HUES6 (cell line): Measurements from ENCODE around the gene ILK.

Experiments
- H3K27ac ChIP-seq: 2 replicates; pipeline ENCODE4 v1.7.0; 2013; ENCODE audit warnings: low read depth, mild to moderate bottlenecking, low read length, inconsistent platforms
- H3K27me3 ChIP-seq: 2 replicates; pipeline ENCODE4 v1.6.1; 2013; ENCODE audit warnings: low read length; ENCODE audit not compliant: control insufficient read depth, insufficient read depth
- H3K36me3 ChIP-seq: 2 replicates; pipeline ENCODE4 v1.6.1; 2013; ENCODE audit warnings: low read length; ENCODE audit not compliant: control insufficient read depth, insufficient read depth
- H3K4me1 ChIP-seq: 2 replicates; pipeline ENCODE4 v1.6.1; 2013; ENCODE audit warnings: low read length; ENCODE audit not compliant: control insufficient read depth, insufficient read depth
- H3K4me3 ChIP-seq: 2 replicates; pipeline ENCODE4 v1.5.1; 2013; ENCODE audit warnings: low read depth, low read length
- H3K9ac ChIP-seq: one replicate; pipeline ENCODE4 v1.6.1; 2013; ENCODE audit warnings: mild to moderate bottlenecking, low read length
- H3K9me3 ChIP-seq: 2 replicates; pipeline ENCODE4 v1.6.1; 2013; ENCODE audit warnings: low read depth, low read length; ENCODE audit not compliant: control insufficient read depth, insufficient read depth

Gene ILK

DNA sequence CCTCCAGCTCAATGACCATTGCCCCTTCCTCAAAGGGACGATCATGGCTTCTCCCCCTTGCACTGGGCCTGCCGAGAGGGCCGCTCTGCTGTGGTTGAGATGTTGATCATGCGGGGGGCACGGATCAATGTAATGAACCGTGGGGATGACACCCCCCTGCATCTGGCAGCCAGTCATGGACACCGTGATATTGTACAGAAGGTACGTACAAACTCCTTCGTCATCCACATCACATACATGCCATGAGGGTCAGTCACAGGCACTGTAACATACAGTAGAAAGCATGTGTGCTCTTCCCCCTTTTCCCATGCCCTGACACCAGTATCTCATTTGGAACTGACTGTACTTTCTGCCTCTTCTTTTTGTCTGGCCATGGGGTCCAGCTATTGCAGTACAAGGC, 4.4 kb downstream of the ILK start:
- Histone ChIP-seq H3K27me3 (no peaks in the 10 kb centered on the region), H3K4me1 (peaks cover 24% of the 10 kb centered on the region), H3K36me3 (peaks cover 41% of the 10 kb centered on the region), H3K4me3 (no peak overlapping the region), H3K9ac (no peak overlapping the region), H3K27ac (no peak overlapping the region), H3K9me3 (no peaks in the 10 kb centered on the region)

DNA sequence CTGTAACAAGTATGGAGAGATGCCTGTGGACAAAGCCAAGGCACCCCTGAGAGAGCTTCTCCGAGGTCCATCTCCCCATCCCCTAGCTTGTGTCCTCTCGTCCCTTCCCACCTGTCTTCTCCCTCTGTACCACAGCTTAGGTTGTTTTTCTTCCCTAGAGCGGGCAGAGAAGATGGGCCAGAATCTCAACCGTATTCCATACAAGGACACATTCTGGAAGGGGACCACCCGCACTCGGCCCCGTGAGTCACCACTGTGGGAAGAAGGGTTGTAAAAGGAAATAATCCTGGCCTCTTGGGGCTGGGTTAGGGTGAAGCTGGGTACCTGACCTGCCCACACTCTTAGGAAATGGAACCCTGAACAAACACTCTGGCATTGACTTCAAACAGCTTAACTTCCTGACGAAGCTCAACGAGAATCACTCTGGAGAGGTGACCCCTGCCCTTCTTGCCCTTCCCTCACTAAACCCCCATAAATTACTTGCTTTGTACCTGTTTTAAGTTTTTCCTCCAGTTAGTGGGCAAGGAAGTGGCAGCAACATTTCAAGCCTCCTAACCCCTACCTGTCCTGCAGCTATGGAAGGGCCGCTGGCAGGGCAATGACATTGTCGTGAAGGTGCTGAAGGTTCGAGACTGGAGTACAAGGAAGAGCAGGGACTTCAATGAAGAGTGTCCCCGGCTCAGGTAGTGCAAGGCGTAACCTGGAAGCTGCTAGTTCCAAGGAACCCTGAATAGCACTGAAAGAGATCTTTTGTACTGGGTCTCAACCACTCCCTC, 5.3 kb downstream of the ILK start:
- no peak overlapping the region for H3K27ac ChIP-seq
- H3K4me3 ChIP-seq, result no peak overlapping the region
- peaks cover 29% of the 10 kb centered on the region for H3K4me1 ChIP-seq
- no peaks in the 10 kb centered on the region for H3K9me3 ChIP-seq
- H3K9ac ChIP-seq, result no peak overlapping the region
- no peaks in the 10 kb centered on the region for H3K27me3 ChIP-seq
- H3K36me3 ChIP-seq, result peaks cover 41% of the 10 kb centered on the region

DNA sequence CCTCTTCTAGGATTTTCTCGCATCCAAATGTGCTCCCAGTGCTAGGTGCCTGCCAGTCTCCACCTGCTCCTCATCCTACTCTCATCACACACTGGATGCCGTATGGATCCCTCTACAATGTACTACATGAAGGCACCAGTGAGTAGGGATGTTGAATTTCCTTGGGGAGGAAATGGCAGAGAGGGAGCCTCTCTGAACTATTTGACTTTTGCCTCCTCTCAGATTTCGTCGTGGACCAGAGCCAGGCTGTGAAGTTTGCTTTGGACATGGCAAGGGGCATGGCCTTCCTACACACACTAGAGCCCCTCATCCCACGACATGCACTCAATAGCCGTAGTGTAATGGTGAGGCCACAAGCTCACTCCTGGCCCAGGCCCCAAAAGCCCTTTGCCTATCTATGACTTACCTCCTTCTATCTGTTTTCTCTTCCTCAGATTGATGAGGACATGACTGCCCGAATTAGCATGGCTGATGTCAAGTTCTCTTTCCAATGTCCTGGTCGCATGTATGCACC, 6.0 kb downstream of the ILK start:
- no peaks in the 10 kb centered on the region for H3K9me3 ChIP-seq
- no peak overlapping the region for H3K4me3 ChIP-seq
- no peak overlapping the region for H3K9ac ChIP-seq
- H3K4me1 ChIP-seq, result peaks cover 29% of the 10 kb centered on the region
- no peaks in the 10 kb centered on the region for H3K27me3 ChIP-seq
- H3K36me3 ChIP-seq, result peaks cover 41% of the 10 kb centered on the region
- H3K27ac ChIP-seq, result no peak overlapping the region

DNA sequence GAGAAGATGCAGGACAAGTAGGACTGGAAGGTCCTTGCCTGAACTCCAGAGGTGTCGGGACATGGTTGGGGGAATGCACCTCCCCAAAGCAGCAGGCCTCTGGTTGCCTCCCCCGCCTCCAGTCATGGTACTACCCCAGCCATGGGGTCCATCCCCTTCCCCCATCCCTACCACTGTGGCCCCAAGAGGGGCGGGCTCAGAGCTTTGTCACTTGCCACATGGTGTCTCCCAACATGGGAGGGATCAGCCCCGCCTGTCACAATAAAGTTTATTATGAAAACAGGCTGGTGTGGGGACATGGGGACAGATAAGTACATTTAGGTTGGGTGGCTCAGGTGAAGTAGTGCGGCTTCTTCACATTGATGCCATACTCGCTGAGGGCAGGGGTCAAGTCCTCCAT, 7.0 kb downstream of the ILK start:
- peaks cover 49% of the 10 kb centered on the region for H3K36me3 ChIP-seq
- no peaks in the 10 kb centered on the region for H3K9me3 ChIP-seq
- H3K27me3 ChIP-seq, result no peaks in the 10 kb centered on the region
- peaks cover 21% of the 10 kb centered on the region for H3K4me1 ChIP-seq
- 0 out of 2 replicates have a peak overlapping the region, but pooled peaks have one; percentile 84 for H3K4me3 ChIP-seq
- no peak overlapping the region for H3K9ac ChIP-seq
- no peak overlapping the region for H3K27ac ChIP-seq

DNA sequence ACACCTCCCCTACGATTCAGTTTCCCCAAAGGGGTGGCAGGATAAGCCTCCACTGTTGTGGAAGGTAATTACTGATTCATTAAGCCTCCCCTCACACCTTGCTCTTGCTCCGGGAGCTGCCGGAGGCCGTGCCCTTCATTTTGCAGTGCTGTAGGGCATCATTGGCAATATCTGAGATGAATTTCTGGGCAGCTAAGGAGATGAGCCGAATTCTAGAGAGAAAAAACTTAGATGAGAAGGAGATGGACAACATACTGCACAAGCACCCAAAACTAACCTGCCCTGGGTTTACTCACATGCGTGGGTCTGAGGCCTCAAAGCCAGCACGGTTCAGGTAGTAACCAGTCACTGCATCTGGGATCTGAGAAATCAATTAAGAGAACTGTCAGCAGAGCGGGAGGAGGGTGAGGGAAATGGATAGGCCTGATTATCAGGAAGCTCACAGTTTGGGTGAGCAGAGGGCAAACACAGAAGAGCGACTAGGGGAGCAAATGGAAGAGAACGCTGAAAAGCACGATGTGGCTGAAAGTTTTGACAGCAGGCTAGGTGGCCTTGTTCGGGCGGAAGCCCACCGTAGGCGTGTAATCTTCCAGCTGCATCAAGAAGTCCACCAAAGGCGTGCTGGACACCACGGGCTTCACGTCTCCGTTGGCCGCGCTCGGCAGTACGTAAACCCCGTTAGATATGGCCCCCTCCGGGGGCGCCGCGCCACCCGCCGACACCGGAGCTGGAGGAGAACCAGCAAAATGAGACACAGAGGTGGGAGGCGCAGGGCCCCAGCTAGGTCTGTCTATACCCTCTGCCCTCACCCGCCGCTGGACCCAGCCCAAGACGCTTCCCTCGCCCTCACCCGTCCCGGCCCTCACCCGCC, 7.8 kb downstream of the ILK start:
- H3K27ac ChIP-seq, result peak overlapping the region; percentile 59; the same call in 1 of the 2 replicates
- peaks cover 56% of the 10 kb centered on the region for H3K36me3 ChIP-seq
- H3K9me3 ChIP-seq, result no peaks in the 10 kb centered on the region
- H3K27me3 ChIP-seq, result no peaks in the 10 kb centered on the region
- peak overlapping the region; percentile 84 for H3K4me3 ChIP-seq
- peak overlapping the region; percentile 84 for H3K9ac ChIP-seq
- H3K4me1 ChIP-seq, result peaks cover 19% of the 10 kb centered on the region

DNA sequence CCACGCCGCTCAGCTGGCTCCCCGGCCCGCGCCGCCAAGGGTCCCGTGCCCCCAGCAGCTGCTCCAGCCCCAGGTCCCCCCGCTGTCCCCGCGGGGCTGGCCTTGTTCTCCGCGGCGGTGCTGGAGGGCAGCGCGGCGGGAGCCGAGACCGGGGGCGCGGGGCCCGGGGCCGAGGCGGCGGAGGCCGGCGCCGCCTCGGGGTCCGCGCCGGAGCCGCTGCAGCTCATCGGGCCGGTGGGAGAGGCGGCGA, 8.3 kb downstream of the ILK start:
- Histone ChIP-seq H3K36me3 (peaks cover 56% of the 10 kb centered on the region), H3K27ac (peak overlapping the region; percentile 59; the same call in 1 of the 2 replicates), H3K9ac (peak overlapping the region; percentile 84), H3K4me3 (peak overlapping the region; percentile 84), H3K27me3 (no peaks in the 10 kb centered on the region), H3K9me3 (no peaks in the 10 kb centered on the region), H3K4me1 (peaks cover 14% of the 10 kb centered on the region)

DNA sequence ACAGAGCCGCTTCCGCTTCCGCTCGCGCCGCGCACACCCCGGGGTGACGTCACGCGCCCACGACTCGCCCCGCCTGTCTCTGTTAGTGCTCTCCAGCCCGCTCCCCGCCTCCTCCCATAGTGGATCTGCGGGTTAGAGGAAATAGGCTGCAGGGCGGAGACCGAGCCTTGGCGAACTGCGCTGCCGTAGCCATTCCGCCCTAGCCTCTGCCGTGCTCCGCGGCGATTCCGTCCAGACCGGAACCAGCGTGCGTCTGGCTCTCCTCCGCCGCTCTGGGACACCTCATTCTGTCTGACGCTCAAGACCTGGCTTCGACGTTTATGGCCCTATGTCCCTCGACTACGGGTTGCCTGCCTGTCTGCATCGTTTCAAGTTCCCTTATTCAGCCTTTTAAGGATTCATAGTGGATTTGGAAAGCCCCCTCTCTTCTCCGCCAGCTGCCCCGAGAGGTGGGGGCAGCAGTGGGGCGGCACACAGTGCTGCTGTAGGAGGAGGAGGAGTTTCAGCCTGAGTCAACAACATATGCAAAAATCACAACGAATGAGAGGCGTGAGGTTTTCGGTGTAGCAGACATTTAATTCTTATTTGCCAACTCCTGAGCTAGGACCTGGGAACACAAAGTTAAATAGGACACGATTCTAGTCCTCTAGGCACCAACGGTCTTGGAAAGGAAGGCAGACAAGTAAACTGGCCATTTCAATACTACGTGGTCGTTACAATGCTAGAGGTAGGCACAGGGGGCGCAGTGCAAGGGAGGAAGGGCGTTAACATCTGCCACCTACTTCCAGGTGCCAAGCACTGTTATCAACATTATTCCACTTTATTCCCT, 8.9 kb downstream of the ILK start, which contains the start of gene TAF10:
TSS of gene TAF10 (minus strand) at position 4 of the 829 bp plus-strand sequence. CDS start 27 bp downstream, outside the sequence.
- peaks cover 10% of the 10 kb centered on the region for H3K4me1 ChIP-seq
- peak within 1 kb of the TSS; percentile 84 for H3K4me3 ChIP-seq
- H3K9me3 ChIP-seq, result no peaks in the 10 kb centered on the region
- peak within 1 kb of the TSS; percentile 84 for H3K9ac ChIP-seq
- H3K27me3 ChIP-seq, result no peaks in the 10 kb centered on the region
- peak within 1 kb of the TSS; percentile 87 for H3K27ac ChIP-seq
- H3K36me3 ChIP-seq, result peaks cover 56% of the 10 kb centered on the region

DNA sequence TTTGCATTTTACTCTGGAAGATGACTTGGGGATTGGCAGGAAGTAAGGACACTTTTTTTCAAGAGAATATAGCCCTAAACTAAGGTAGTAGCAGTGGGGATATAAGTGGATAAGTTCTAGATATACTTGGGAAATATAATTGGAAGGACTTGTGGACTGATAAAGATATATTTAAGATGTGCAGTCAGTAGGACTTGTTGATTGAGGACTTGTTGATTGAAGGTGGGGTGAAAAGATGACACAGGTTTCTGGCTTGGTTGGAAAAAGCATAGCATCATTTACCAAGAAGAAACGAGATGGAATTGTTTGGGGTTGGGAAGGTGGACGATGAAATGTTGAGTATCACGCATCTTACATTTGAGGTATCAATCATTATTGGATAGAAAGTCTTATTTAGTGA, 9.9 kb downstream of the ILK start:
- Histone ChIP-seq H3K9ac (no peak overlapping the region), H3K9me3 (no peaks in the 10 kb centered on the region), H3K27ac (no peak overlapping the region), H3K4me1 (peaks cover 11% of the 10 kb centered on the region; the same call in 1 of the 2 replicates), H3K4me3 (no peak overlapping the region), H3K27me3 (no peaks in the 10 kb centered on the region), H3K36me3 (peaks cover 45% of the 10 kb centered on the region)

DNA sequence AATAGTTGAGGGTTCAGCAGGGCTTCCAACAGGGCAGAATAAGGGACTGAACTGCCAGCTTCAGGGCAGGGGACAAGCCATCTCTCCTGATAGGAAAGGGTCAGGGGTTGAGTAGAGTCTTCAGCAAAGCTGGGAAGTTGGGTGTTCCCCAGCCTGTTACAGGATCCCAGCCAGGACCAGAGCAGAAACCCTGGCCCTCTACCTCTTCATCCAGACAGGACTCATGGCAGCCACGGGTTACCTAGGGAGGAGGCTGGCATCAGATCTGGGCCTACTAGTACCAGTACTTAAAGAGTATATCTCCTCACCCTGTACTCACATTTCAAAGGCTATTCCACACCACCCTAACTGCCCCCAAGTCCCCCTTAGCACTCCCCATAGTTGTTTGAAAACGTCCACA, 10.9 kb downstream of the ILK start:
- no peak overlapping the region for H3K4me3 ChIP-seq
- peaks cover 36% of the 10 kb centered on the region for H3K36me3 ChIP-seq
- no peaks in the 10 kb centered on the region for H3K9me3 ChIP-seq
- H3K27me3 ChIP-seq, result no peaks in the 10 kb centered on the region
- H3K9ac ChIP-seq, result no peak overlapping the region
- no peak overlapping the region for H3K27ac ChIP-seq
- peaks cover 15% of the 10 kb centered on the region for H3K4me1 ChIP-seq

DNA sequence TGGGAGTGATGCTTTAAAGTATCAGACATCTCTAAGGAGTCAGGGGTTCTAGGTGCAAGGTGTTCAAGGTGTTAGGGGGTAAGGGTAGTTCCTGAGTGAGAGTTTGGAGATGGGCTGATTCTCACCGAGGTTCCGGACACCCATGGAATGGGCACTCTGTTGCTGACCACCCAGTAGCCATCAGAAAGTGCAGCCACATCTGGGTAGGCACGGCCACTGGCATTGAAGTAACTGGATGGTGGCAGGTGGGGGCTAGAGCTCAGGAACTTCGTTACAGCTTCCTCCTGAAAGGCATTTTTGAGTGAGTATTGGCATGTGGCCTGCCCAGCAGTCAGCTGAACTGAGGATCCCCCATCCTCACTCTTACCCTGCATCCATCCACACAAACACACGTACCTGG, 11.5 kb downstream of the ILK start:
- H3K4me3 ChIP-seq, result no peak overlapping the region
- peaks cover 19% of the 10 kb centered on the region for H3K4me1 ChIP-seq
- no peak overlapping the region for H3K9ac ChIP-seq
- H3K27me3 ChIP-seq, result no peaks in the 10 kb centered on the region
- no peak overlapping the region for H3K27ac ChIP-seq
- H3K36me3 ChIP-seq, result peaks cover 30% of the 10 kb centered on the region
- no peaks in the 10 kb centered on the region for H3K9me3 ChIP-seq
